NCI-H1417 (cell line): ENCODE data around the gene SMYD3.

ENCODE experiments used
- DNase-seq, 3 experiments: peaks; one replicate each; lab custom pipeline; 2025; lab: John Stamatoyannopoulos, UW

Gene SMYD3

DNA sequence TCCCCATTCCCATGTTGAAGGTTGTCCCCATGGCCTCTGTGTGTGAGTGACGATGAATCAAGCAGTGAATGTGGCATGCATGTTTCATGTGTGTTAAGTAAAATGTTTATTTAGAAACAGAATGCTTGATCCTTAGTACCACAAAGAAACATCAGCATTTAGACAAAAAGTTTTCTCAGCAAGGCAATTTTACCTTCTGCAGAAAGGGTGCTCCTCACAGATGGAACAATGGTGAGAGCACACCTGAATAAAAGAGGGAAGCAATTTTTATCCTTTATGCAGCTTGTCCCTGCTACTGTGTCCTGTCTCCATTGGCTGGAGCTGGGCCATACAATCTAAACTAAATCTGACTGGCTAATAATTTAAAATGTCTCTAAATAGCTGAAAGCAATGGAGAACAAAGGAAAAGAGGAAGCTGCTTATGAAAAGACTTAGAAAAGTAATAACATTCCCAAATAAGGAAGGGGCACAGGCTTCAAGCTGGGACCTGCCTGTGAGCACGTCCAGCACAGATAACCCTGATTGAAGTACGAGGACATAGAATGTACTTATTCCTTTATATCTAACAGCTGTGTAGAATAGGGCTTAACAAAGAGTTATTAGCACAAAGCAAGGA lies 8.4 kb upstream of the SMYD3 start:
- DNase-seq, result peak in 1 of 3 experiments; percentile 7

DNA sequence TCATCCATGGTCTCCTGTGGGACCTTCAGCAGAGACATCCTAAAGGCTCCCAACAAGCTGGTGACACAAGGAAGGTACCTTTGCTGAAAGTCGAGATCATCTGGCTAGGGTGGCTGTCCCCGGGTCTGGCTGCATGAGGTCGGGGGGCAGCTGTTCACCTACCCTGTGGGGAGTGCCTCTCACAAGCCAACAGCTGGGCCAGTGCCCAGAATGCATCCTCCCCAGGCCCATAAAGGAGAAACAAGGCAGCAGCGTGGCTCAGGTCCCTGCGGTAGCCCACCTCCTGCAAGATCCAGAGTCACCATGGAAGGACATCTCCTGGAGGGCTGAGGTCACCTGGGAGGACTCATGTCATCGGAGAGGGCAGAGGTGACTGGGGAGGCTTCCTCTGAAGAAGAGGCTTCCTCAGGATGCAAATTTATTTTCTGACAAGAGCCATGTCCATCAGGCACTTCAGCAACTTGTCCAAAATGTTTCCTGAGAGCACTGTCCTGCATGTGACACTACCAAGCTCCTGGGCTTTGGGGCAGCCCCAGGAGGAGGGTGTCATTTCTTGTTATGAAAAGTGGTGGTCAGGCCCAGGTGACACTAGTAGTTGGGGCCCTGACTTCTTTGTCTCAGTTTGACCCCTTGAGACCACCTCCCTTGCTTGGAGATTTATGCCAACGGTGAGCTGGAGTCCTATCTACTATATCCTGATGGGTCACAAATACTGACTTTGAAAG lies 6.7 kb upstream of the SMYD3 start:
- DNase-seq, result no peak

DNA sequence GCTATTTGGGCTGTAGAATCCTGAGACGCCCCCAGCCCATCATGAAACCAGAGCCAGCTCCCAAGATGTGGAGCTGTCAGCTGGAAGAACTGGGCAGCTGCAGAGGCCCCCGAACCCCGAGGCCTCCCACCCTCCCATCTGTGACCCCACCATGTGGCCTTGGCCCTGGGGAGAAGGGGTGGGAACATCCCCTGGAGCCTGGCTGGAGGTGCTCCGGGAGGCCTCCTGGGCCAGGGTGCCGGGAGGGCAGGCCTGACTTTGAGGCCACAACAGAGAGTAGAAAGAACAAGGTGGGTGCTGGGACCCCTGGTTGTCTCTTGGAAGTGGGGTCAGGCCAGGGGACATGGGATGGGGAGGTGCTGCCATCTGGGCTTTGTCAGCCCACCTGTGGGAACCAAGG lies 6.0 kb upstream of the SMYD3 start:
- no peak for DNase-seq

DNA sequence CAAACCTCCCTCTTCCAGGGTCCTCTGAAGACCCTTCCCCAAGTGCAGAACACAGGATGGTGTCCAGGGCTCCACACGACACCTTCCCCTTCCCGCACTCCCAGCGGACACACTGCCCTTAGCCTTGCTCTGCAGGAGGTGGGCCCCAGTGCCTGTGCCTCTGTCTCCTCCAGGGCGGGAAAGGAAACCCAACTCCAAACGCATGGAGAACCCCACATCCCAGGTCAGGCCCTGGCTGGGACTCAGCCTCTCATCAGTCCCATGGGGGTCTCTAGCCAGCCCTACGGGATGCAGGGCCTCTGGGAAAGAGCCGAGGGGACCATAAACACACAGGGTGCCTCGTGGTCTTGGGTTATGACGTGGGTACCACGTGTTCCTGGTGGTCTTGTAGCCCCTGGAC lies 5.6 kb upstream of the SMYD3 start:
- no peak for DNase-seq

DNA sequence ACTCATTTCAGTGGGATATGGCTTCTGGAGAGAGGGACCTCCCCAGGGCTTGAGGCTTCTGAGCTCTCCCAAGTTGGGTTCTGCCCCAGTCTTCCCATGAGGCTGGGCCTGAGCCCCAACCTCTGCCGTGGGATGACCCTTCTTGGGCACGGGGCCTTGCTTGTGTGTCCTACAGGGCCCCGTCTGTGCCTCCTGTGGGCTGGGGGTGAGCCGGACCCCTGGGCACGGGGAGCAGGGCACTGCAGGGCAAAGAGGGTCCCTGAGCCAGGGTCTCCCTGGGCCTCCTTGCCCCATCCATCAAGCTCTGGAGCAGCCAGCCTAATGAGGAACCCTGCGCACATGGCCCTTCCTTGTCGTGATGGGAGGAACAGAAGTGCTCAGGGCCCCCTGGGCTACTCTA lies 5.2 kb upstream of the SMYD3 start:
- DNase-seq, result no peak

DNA sequence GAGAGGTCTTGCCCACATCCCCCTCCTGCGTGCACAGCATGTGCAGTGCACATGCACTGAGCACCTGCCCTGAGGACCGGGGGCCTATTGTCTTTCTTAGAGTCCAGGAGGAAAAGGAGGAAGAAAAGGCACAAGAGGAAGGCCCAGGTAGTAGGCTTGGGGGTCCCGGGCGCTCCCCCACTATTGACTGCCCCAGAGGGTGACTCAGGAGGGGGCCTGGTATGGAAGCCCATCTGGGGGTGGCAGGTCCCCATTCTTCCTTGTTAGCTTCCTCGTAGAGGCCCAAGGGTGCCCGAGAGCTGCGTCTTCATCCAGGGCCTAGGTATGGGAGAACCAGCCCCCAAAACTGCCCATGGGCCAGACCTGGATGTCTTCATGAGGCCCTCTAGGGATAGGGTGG lies 4.1 kb upstream of the SMYD3 start:
- no peak for DNase-seq

DNA sequence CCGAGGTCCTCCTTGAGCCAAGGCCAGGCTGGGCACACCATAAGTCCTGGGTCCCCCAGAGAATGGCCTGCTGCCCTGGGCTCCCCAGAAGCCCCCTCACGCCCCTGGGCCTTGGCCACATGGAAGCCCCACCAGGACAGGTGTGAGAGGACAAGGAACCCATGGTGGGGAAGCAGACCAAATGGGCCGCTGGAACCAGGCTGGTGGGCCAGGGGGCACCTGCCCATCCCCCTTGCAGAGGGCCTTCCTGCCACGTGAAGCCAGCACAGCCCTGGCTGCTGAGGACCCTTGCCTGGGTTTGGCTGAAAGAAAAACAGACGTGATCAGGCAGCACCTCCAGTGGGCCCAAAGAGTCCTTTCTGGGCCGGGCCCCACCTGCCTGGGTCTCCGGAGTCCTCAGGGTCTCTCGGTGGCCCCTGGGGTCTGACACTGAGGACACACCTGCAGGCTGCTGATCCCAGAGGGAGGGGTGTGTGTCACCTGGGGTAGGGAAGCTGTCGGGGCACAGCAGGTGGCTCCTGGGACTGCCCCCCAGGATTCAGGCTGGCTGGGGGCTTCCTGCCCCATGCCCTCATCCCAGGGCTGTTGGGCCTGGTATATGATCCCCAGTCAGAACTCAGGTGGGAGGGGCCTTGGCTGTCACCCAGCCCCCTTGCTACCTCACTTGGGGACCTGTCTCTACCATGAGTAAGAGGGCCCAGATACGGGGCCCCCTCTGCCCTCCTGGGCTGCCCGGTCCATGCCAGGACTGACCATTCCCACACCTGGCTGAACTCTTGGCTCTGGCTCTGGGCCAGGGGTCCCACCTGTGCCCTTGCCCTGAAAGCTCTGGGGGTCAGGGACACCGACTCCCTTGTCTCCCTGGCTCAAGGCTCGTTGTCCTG lies 3.3 kb upstream of the SMYD3 start:
- no peak for DNase-seq

DNA sequence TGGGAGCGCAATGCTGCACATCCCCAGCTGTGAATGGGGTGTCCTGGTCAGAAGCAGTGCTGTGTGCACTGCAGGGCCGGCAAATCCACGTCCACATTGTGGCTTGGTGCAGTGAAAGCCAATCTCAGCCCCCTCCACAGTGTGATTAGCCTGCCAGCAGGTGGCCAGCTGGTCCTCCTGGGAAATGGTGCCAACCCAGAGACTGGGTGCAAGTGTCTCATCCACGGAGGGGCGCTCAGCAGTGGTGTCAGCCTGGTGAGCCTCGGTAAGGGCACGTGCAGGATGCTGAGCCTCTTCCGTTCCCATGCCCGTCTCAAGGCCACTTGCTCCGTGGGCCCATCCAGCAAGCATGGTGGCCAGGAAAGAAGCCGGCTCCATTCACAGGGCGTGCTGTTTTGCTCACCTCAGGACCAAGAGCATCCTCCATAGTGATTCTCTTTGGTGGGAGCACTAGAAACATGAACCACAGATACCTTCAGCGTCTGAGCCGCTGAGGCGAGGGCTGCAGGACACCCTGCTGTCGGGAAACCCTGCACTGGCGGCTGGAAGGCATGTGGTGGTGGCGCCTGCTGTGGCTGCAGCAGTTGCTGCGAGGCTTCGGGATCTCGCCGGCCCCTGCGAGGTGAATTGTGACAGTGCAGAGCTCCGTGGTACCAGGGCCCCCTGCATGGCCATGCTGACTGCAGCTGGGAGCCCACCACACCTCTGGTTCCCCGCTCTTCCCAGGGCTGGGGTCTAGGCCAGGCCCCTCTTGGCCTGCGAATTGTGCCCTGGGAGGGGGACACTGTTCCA lies 2.0 kb upstream of the SMYD3 start:
- DNase-seq, result no peak

DNA sequence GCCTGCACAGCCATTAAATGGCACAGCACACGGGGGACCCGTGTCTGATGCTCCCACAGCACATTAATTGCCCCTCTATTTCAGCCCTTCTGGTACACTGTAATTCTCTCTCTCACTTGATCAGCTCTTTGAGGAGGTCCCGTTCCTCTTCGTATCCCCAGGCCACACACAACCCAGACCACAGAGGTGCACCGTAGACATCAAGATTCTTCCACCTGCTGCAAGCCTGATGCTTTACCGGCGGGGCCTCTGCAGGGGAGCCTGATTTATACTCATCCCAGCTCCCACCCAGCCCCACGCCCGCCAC lies 759 bp downstream of the SMYD3 start:
- DNase-seq, result peak in 1 of 3 experiments; percentile 55

DNA sequence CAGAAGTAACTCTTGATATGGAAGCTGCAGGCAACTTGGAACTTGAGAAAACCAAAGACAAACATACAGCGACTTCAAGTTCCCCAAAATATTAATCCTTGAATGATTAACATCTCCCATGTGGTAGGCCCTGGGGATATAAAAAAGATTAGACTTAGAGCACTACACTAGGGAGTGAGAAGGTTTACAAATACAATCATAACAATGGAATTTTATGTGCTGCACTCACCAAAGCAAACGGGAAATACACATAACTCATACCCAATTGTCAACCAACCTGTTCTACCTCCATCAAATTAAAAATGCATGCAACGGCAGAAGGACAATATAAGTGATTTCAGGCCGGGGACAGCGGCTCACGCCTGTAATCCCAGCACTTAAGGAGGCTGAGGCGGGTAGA lies 3.7 kb downstream of the SMYD3 start:
- peak in 2 of 3 experiments; percentile 34 to 70 for DNase-seq

DNA sequence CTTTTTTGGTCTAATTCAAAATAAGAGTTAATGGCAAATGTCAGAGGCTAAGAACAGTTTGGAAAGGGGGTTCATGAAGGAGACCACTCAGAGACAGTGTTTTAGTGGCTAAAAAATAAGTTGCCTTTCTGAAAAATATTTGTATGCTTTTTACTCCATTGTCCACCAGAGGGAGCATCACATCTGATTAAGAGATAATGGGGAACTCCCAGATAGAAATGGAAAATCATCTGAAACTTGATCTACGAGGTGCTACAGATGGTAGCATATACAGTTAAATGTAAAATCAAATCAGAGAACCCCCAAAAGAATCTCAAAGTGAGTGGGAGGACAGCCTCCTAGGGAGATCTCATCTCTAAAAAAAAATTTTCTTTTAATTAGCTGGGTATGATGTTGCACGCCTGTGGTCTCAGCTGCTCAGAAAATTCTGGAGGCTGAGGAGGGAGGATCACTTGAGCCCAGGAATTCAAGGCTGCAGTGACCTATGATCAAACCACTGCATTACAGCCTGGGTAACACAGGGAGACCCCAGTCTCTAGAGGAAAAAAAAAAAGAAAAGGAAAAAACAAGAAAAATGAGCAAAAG lies 9.7 kb downstream of the SMYD3 start:
- DNase-seq, result peak; percentile 27 to 88 (median 69)

DNA sequence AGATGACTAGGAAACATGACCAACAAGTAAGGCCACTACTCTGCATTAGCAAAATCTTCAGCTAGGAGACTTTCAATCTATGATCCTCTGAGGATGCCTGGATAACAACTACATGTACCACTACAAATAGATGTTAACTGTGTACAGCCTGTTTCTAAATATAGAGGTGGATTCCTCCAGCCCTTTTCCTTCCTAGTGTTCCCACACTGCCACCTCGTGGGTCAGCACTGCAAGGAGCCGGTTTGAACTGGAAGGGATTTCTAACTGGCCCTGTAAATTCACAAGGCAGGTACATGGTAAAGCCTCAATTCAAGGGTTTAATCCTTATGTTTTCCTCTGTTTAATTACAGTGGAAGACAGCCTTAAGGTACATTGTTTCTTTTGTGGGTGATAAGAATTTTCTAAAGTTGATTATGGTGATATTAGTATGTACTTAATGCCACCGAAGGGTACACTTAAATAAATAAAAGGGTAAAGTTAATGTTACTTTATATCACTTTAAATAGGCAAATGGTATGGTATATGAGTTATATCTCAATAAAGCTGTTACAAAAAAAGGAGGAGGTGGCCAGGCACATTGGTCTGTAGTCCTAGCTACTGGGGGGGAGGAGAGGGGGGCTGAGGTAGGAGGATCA lies 14.4 kb downstream of the SMYD3 start:
- DNase-seq, result peak; percentile 33 to 80 (median 56)

DNA sequence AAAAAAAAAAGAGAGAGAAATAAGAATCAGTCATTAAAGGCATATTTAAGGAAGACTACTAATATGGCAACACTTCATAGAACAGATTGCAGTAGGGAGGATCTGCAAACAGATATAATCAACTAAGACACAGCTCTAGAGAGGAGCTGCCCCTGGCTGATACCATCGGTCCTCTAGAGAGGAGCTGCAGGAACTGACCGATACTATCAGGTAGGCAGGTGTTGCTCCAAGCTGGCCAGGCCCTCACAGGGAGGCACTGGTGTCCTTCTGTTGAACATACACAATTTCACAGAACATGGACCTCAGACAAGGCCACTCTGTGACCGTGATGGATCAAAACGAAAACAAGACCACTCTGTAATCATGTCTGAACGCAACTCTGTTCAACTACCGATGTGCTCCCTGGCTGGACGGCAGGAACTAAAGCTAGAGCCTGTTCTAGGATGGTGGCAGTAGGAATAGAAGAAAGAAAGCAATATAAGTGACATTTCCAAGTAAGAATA lies 15.5 kb downstream of the SMYD3 start:
- no peak for DNase-seq

DNA sequence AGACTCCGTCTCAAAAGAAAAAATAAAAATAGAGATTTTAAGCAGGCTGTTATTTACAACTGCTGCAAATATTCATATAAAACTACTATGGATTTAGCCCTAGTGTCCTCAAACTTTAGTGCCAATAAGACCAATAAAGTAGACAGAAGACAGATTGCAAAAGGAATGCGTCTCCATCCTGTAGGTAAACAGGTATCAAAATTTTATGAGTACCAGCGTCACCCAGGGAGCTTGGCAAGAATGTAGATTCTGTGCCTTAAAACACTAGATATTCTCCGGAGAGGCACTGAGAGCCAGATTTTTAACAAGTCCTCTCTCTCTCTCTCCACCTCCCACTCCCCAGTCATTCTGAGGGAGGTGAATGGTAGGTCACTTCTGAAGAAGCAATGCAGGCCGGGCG lies 18.4 kb downstream of the SMYD3 start:
- no peak for DNase-seq

DNA sequence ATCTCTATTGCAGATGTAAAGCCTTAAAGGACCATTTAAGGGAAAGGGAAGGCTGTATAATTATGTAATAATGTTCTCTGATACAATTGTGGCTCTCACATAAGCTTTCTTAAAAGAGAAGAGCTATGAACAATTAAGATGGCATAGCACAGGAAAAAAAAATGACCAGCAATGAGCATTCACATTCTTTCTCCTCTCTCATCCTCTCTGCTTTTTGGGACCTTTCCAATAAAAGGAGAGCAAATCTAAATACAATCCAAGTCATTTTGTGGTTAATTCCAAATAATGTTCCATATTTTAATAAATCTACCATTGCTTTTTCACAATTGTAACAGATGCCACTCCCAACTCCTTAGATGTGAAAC lies 23.5 kb downstream of the SMYD3 start:
- no peak for DNase-seq

DNA sequence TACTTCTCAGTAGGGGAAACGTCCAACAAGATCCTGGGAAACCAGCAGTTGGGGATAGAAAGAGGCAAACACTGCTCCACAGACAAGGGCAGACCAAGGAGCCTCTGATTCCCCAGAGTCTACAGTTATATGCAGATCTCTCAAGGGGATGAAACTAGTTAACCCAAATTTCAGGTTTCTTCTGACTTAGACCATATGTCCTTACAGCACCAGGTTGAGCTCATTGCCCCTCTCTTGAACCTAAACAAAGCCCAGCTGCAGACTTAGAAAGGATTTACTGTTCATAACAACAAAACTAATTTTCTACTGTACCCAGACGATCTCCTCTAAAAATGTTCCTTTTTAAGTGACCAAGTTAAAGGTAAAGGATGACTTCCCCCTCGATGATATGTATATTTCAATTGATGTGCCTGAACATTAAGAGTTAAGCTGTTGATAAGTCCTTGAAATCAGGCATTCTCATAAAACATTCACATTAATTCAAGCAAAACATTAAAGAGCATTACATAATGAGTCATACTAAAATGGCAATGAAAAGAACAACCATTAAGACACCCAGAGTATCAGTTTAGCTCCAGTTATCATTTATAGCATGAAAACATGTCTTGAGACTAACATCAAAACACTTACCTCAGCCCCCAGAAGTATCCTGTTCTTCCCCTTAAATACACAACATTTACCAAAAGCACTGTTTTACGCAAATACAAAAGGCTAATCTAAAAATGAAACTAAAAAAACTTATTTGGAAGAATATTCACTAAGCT lies 24.1 kb downstream of the SMYD3 start:
- no peak for DNase-seq

DNA sequence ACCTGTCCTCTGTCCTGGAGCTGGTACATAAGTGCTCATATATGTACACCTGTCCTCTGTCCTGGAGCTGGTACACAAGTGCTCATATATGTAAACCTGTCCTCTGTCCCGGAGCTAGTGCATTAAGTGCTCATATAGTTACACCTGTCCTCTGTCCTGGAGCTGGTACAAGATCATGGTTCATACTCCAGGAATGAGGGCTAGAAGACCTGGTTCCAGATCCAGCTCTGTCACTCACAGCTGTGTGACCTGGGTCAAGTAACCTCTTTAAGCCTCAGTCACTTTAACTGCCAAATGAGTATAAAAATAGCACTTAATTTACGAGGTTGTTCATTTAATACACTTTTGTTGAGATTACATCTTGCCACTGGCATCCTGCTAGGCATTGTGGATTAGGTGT lies 28.0 kb downstream of the SMYD3 start:
- no peak for DNase-seq

DNA sequence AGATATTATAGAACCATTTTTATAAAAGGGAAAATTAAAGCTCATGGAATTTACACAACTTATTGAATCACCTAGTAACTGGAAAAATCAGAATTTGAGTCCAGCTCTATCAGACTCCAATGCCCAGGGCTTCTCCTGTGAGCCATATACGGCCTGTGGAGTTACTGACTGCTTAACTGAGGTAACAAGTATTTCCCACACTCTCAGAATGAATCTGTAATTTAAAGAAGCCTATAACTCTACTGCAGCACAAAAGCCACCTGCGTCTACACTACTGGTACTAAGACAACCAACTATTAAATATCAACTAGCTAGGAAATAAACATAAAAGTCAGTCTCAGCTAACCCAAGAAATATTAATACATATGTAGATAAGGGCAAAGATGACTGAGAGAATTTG lies 29.4 kb downstream of the SMYD3 start:
- DNase-seq, result no peak

DNA sequence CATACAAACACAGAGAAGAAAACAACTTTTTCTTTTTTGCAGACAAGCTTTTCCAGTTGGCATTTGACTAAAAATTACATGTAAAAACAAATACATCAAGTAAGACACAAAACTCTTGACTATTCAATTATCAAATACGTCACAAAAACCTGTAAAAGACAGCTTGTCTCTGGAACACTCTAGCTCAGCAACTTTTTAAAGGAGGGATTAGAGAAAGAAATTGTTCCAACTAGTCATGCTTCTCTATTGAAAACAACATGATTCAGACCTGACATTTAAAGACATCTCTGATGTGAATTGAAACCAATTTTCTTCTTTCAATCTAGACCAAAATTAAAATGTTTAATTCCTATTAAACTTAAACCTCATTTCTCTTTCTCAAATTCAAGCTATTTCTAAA lies 30.3 kb downstream of the SMYD3 start:
- DNase-seq, result no peak

DNA sequence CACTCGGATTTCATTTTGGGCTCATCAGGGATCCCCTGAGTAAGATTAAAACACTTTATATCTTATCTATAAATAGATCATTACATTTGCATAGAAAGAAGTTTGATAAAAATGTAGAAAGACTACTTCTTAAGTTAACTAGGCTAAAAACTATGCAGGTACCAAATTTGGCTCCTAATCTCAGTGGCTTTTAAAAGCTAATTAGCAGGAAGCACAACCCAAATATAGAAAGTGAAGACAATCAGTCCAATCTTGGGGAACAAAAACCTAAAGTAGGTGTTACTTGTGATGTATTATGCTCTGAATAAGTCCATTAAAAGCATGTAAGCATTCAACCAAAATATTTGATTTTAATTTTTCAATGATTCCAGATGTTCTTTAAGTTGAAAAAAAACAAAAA lies 35.4 kb downstream of the SMYD3 start:
- DNase-seq, result no peak

DNA sequence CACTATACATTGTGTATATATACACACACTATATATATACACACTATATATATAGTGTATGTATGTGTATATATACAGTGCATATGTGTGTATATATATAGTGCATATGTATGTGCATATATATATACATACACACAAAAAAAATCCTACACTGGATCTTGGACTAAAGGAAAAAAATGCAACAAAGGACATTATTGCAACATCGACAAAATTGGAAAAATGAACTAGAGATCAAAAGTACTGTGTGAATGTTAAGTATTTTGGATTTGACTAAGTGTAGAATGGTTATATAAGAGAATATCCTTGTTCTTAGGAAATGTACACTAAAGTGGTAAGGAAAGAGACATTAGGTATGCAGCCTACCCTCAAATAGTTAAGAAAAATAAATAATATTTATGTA lies 36.5 kb downstream of the SMYD3 start:
- no peak for DNase-seq
